GM12878 (cell line): ENCODE measurements around the gene FAM193A. TPM values are rescaled to one million over a fixed set of nuclear protein-coding genes. Genes with fewer than 3 reads are reported as not detected.

ENCODE experiments used
- ATAC-seq: fragments of 200-7000 bp; cut with Tn5 transposase; 3 replicates; pipeline ENCODE4 v1.9.1; 2020; ENCODE audit warnings: mild to moderate bottlenecking, moderate library complexity
- BruUV-seq: library from RNA; stranded (reverse); fragments of 400-500 nt; replicated peaks from 2 replicates; lab custom pipeline; 2021; lab: Mats Ljungman, UMichigan
- CTCF ChIA-PET: fragments of 300-600 bp; sonication (Branson Sonifier 250); formaldehyde crosslinking; extraction: SDS; loops from one replicate; lab custom pipeline; 2021; ENCODE audit warnings: inconsistent platforms; lab: Yijun Ruan, JAX
- POLR2A ChIA-PET: fragments of 350-600 bp; formaldehyde crosslinking; extraction: SDS; loops from one replicate; lab custom pipeline; 2021; ENCODE audit warnings: inconsistent platforms; lab: Charles Lee
- RAD21 ChIA-PET: fragments of 300-600 bp; sonication (Branson Sonifier 250); formaldehyde crosslinking; loops from one replicate; lab custom pipeline; 2023; ENCODE audit warnings: antibody characterized with exemption; ENCODE audit not compliant: unreplicated experiment; lab: Charles Lee
- SMC1A ChIA-PET: fragments of 300-600 bp; sonication (Branson Sonifier 250); formaldehyde crosslinking; loops from one replicate; lab custom pipeline; 2023; ENCODE audit not compliant: unreplicated experiment, uncharacterized antibody; lab: Charles Lee
- DNase-seq: peaks from one replicate; pipeline ENCODE4 v3.0.0-alpha.2; 2011; ENCODE audit warnings: low read depth, low spot score
- FAIRE-seq: peaks from 3 replicates; lab custom pipeline; 2011; peaks lifted over from hg19 to GRCh38; lab: Jason Lieb, UNC
- H2AFZ ChIP-seq: 2 replicates; pipeline ENCODE4 v1.6.0; 2011; ENCODE audit warnings: low read depth, low read length, control low read depth; ENCODE audit not compliant: control insufficient read depth
- H3K27ac ChIP-seq: 2 replicates; pipeline ENCODE4 v1.5.1; 2011; ENCODE audit warnings: control low read depth; ENCODE audit not compliant: control insufficient read depth, insufficient read depth
- H3K27me3 ChIP-seq, 2 experiments: replicated peaks in 1 of 2; 2 replicates each; pipeline versions ENCODE4 v1.6.0 to v1.6.1; 2011; ENCODE audit warnings: low read length in 1 of 2; ENCODE audit not compliant: control insufficient read depth in 2 of 2, insufficient read depth in 2 of 2
- H3K36me3 ChIP-seq, 2 experiments: 2 replicates each; pipeline ENCODE4 v1.5.1; 2011; ENCODE audit warnings: low read length in 1 of 2; ENCODE audit not compliant: control insufficient read depth in 2 of 2, insufficient read depth in 2 of 2
- H3K4me1 ChIP-seq: 2 replicates; pipeline ENCODE4 v1.6.1; 2011; ENCODE audit warnings: mild to moderate bottlenecking, low read length, moderate library complexity, mixed read lengths; ENCODE audit not compliant: control insufficient read depth, insufficient read depth
- H3K4me2 ChIP-seq: 2 replicates; pipeline ENCODE4 v1.6.0; 2011; ENCODE audit warnings: control low read depth; ENCODE audit not compliant: control insufficient read depth, insufficient read depth
- H3K4me3 ChIP-seq: fragments of 200-600 bp; sonication (generic); 2 replicates; pipeline ENCODE4 v1.5.1; 2016
- H3K79me2 ChIP-seq: 2 replicates; pipeline ENCODE4 v1.6.0; 2011; ENCODE audit warnings: low read length; ENCODE audit not compliant: control insufficient read depth, insufficient read depth
- H3K9ac ChIP-seq: 2 replicates; pipeline ENCODE4 v1.8.0; 2011; ENCODE audit warnings: low read length, control low read depth, mixed read lengths; ENCODE audit not compliant: control insufficient read depth, insufficient read depth
- H3K9me3 ChIP-seq: replicated peaks from 3 replicates; pipeline ENCODE4 v1.5.1; 2011; ENCODE audit warnings: mild to moderate bottlenecking, low read length; ENCODE audit not compliant: control insufficient read depth, insufficient read depth
- H4K20me1 ChIP-seq: 2 replicates; pipeline ENCODE4 v1.6.0; 2011; ENCODE audit not compliant: control insufficient read depth, insufficient read depth
- HDGF ChIP-seq: fragments of 450-650 bp; IDR thresholded peaks from 2 replicates; pipeline ENCODE4 v1.6.1; 2016; ENCODE audit warnings: antibody characterized with exemption
- MTA2 ChIP-seq: fragments of 450-650 bp; IDR thresholded peaks from 2 replicates; pipeline ENCODE4 v1.6.1; 2016; ENCODE audit warnings: low read depth, mild to moderate bottlenecking, moderate library complexity
- MXI1 ChIP-seq: fragments of 150-350 bp; IDR thresholded peaks from 2 replicates; pipeline ENCODE4 v1.6.1; 2011; ENCODE audit warnings: low read depth, mild to moderate bottlenecking, inconsistent platforms, low read length, improper control_type of control experiment
- NRF1 ChIP-seq: conservative IDR thresholded peaks from 2 replicates; pipeline ENCODE4 v1.6.1; 2011; ENCODE audit warnings: mild to moderate bottlenecking, low read depth, low read length, improper control_type of control experiment
- RAD51 ChIP-seq: fragments of 450-650 bp; IDR thresholded peaks from 2 replicates; pipeline ENCODE4 v1.6.1; 2016; ENCODE audit warnings: moderate library complexity, mild to moderate bottlenecking, inconsistent platforms
- RUNX3 ChIP-seq: IDR thresholded peaks from 2 replicates; pipeline ENCODE4 v1.6.1; 2012; ENCODE audit warnings: low read length, inconsistent platforms
- SRF ChIP-seq, 2 experiments: IDR thresholded peaks; 2 replicates each; pipeline ENCODE4 v1.6.1; 2011; ENCODE audit warnings: low read depth in 2 of 2, low read length in 2 of 2, mild to moderate bottlenecking in 1 of 2, moderate library complexity in 1 of 2
- SUZ12 ChIP-seq: fragments of 200-600 bp; sonication (generic); IDR thresholded peaks from one replicate; pipeline ENCODE4 v1.6.1; 2018; ENCODE audit warnings: antibody characterized with exemption, mild to moderate bottlenecking; ENCODE audit not compliant: unreplicated experiment
- ZSCAN29 ChIP-seq: fragments of 450-650 bp; IDR thresholded peaks from 2 replicates; pipeline ENCODE4 v1.6.1; 2017; ENCODE audit warnings: mild to moderate bottlenecking, moderate library complexity
- WGBS: methylation state at CpG from one replicate; pipeline ENCODE4 v1.1.6; 2016; ENCODE audit warnings: low lambda C conversion rate; ENCODE audit not compliant: insufficient replicate concordance, insufficient coverage; ENCODE audit errors: missing lambda C conversion rate; 5-methylcytosine and 5-hydroxymethylcytosine counted together
- in situ Hi-C: fragments of 300-500 bp; cut with MboI; formaldehyde crosslinking; loops from 9 replicates; pipeline ENCODE4 v1.14.3; 2018; ENCODE audit warnings: mixed read lengths
- intact Hi-C: fragments of 100-400 bp; cut with micrococcal nuclease; formaldehyde crosslinking; loops from one replicate; pipeline ENCODE4 v1.14.2; 2022; ENCODE audit not compliant: unreplicated experiment
- polyA plus RNA-seq, 11 experiments: library from polyadenylated mRNA; depleted of rRNA in 4 of 11; unstranded in 6 of 11; stranded (reverse) in 5 of 11; fragments of >200 nt; fragmentation: Nextera tagmentation in 4 of 11; fragmentation: Illumina TruSeq in 1 of 11; extraction: Ambion mirVana in 4 of 11; extraction: Trizol in 1 of 11; gene quantifications; 1 replicate in 1 of 11; 2 replicates in 10 of 11; pipeline versions ENCODE4 v1.2.1 to v1.2.3, GENCODE V29; 2011 to 2016; ENCODE audit warnings: inconsistent platforms in 2 of 11, missing spikeins in 2 of 11, low read depth in 1 of 11
- total RNA-seq, 4 experiments: library from RNA; depleted of rRNA in 3 of 4; stranded (reverse); fragments of >200 nt in 3 of 4; fragmentation: Illumina TruSeq in 1 of 4; extraction: Trizol in 1 of 4; gene quantifications; 2 replicates each; pipeline versions ENCODE4 v1.2.1 to v1.2.3, GENCODE V29; 2013 to 2021
- TF ChIP-seq, protein P1 (sequence below): fragments of 150-350 bp; IDR thresholded peaks from 2 replicates; pipeline ENCODE4 v1.6.1; 2016; ENCODE audit warnings: low read depth, low read length
- TF ChIP-seq, protein P2 (sequence below): fragments of 450-650 bp; IDR thresholded peaks from 2 replicates; pipeline ENCODE4 v1.6.1; 2017; ENCODE audit warnings: borderline replicate concordance
- TF ChIP-seq, protein P3 (sequence below): fragments of 450-650 bp; IDR thresholded peaks from 2 replicates; pipeline ENCODE4 v1.6.1; 2014; ENCODE audit warnings: mild to moderate bottlenecking

The FAM193A gene
- total and polyA plus RNA-seq, 10 of the 15 experiments (the other 5 are each of a cell fraction or from before 2014, with no cell fraction given), result 0.52 to 23.3 (median 7.4) TPM

DNA sequence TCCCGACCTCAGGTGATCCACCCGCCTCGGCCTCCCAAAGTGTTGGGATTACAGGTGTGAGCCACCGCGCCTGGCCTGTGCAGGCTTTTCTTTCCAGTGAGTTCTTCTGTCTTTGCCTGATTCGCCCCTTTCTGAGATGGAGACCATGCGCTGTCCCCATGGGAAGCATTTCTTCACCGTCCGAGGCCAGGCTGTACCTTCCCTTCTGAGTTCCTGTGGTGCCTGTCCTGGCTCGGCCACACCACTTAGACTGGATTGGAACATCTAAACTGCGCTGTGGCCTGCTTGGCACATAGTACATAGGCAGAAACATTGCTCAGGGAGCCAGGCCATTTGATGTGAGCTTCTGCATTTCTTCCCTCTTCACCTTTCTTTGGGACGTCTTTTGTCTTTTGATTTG lies 23.7 kb downstream of the FAM193A start (continued):
- TF ChIP-seq, protein P1, sequence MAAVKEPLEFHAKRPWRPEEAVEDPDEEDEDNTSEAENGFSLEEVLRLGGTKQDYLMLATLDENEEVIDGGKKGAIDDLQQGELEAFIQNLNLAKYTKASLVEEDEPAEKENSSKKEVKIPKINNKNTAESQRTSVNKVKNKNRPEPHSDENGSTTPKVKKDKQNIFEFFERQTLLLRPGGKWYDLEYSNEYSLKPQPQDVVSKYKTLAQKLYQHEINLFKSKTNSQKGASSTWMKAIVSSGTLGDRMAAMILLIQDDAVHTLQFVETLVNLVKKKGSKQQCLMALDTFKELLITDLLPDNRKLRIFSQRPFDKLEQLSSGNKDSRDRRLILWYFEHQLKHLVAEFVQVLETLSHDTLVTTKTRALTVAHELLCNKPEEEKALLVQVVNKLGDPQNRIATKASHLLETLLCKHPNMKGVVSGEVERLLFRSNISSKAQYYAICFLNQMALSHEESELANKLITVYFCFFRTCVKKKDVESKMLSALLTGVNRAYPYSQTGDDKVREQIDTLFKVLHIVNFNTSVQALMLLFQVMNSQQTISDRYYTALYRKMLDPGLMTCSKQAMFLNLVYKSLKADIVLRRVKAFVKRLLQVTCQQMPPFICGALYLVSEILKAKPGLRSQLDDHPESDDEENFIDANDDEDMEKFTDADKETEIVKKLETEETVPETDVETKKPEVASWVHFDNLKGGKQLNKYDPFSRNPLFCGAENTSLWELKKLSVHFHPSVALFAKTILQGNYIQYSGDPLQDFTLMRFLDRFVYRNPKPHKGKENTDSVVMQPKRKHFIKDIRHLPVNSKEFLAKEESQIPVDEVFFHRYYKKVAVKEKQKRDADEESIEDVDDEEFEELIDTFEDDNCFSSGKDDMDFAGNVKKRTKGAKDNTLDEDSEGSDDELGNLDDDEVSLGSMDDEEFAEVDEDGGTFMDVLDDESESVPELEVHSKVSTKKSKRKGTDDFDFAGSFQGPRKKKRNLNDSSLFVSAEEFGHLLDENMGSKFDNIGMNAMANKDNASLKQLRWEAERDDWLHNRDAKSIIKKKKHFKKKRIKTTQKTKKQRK, result no peak
- TF ChIP-seq, protein P2, sequence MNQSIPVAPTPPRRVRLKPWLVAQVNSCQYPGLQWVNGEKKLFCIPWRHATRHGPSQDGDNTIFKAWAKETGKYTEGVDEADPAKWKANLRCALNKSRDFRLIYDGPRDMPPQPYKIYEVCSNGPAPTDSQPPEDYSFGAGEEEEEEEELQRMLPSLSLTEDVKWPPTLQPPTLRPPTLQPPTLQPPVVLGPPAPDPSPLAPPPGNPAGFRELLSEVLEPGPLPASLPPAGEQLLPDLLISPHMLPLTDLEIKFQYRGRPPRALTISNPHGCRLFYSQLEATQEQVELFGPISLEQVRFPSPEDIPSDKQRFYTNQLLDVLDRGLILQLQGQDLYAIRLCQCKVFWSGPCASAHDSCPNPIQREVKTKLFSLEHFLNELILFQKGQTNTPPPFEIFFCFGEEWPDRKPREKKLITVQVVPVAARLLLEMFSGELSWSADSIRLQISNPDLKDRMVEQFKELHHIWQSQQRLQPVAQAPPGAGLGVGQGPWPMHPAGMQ, result no peak
- TF ChIP-seq RAD51, result no peak
- no peak for TF ChIP-seq RUNX3
- TF ChIP-seq, all 136 proteins: peak for 0

DNA sequence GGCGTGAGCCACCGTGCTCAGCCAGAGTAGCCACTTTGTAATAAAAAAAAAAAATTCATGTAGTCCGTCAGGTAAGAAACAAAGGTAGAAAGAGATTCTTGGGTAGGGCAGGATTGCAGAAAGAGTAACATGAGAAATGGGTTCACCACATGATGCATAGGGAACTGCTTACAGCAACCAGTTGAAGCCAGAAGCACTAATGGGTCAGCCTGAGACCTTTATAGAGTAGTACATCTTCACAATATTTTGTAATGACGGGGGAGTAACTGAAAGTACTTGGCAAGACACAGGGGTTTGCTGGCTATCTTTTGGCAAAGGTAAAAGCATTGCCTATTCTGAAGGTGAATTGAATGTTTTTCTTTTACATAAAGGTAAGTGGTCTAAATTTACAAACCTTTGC lies 29.1 kb downstream of the FAM193A start:
- no peak for ATAC-seq

More for the DNA sequence above, 29.1 kb downstream of the FAM193A start:
- in situ Hi-C loops (no loop called here), intact Hi-C loops (no loop called here)
- 98% methylated on average over 4 of the region's 4 CpGs for WGBS
- H3K9me3 ChIP-seq, result no peaks in the 10 kb centered on the region
- CTCF ChIA-PET, result no interaction called here
- SMC1A ChIA-PET, result no interaction called here
- POLR2A ChIA-PET, result no interaction called here
- H3K4me3 ChIP-seq, result no peak overlapping the region
- H3K27me3 ChIP-seq, result no peaks in the 10 kb centered on the region
- H3K4me1 ChIP-seq, result peaks cover 13% of the 10 kb centered on the region
- H3K4me2 ChIP-seq, result no peak overlapping the region
- peaks cover 58% of the 10 kb centered on the region for H3K79me2 ChIP-seq
- no TSS peak for BruUV-seq
- RAD21 ChIA-PET, result no interaction called here
- DNase-seq (no peak), FAIRE-seq (no peak)
- H2AFZ ChIP-seq, result no peak overlapping the region
- TF ChIP-seq ZSCAN29 (no peak), SRF (IDR thresholded peaks at IDR 0.05; ENCODE audit: low read depth in 2 of 2, low read length in 2 of 2) (no peak), MTA2 (no peak), HDGF (no peak), MXI1 (no peak), SUZ12 (no peak), NRF1 (no peak)
- TF ChIP-seq, protein P3, sequence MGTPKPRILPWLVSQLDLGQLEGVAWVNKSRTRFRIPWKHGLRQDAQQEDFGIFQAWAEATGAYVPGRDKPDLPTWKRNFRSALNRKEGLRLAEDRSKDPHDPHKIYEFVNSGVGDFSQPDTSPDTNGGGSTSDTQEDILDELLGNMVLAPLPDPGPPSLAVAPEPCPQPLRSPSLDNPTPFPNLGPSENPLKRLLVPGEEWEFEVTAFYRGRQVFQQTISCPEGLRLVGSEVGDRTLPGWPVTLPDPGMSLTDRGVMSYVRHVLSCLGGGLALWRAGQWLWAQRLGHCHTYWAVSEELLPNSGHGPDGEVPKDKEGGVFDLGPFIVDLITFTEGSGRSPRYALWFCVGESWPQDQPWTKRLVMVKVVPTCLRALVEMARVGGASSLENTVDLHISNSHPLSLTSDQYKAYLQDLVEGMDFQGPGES, result no peak
- no peaks in the 10 kb centered on the region; the same call in 1 of the 2 replicates for H4K20me1 ChIP-seq
- H3K36me3 ChIP-seq, result peaks cover 3 to 8% of the 10 kb centered on the region in 2 experiments; a peak in 3 of 4 replicates
- H3K27ac ChIP-seq, result no peak overlapping the region
- no peak overlapping the region for H3K9ac ChIP-seq
